Measurements from ENCODE around the gene ZNF530.

DNA sequence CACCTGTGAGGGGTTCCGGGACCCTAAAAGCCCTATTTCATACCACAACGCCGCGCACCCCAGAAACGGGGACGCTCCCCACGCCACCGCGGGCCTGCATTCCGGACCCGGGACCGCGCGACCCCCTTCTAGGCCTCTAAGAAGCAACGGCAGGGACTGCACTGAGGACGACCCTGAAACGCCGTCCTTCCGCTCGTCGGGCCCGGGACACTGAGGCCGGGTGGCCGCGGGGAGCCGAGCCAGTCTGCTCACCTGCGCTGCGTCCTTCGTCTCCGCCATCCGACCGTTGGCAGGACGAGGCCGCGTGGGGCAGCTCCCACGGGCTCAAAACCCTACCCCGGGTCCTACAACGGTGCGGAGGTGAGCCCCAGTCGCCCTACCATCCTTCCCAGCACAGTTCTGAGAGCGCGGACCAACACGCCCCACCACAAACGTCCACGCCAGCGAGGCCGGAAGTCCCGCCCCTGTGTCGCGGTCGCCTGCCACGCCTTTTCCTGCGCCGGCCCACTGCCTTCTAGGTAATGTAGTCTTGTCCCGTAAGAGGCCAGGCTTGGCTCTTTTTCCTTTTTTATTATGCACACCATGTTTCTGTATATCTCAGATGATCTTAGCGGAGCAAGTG, 40.2 kb upstream of the ZNF530 start, which contains the start of gene ZNF550:
- TF ChIP-seq CTCF (IDR thresholded peaks at IDR 0.05 in 2 of 3, conservative IDR thresholded peaks at IDR 0.05 in 1 of 3; ENCODE audit: borderline replicate concordance in 1 of 3, insufficient read depth in 1 of 3, low read depth in 2 of 3, low read length in 2 of 3) (no peak), RAD21 (IDR thresholded peaks at IDR 0.05; ENCODE audit: low read depth) (no peak), YY1 (IDR thresholded peaks at IDR 0.05; ENCODE audit: extremely low read depth, insufficient replicate concordance, low read depth, low read length) (no peak), POLR2AphosphoS5 (IDR thresholded peaks at IDR 0.05; ENCODE audit: low read depth, low read length) (peak; percentile 35; the same call in 1 of the 2 replicates), POLR2A (IDR thresholded peaks at IDR 0.05; ENCODE audit: borderline replicate concordance, extremely low read depth, insufficient read depth, insufficient read length) (no peak), CBX3 (IDR thresholded peaks at IDR 0.05; ENCODE audit: low read depth) (no peak), EGR1 (IDR thresholded peaks at IDR 0.05; ENCODE audit: low read depth) (no peak), EZH2 (IDR thresholded peaks at IDR 0.05) (no peak), EZH2phosphoT487 (IDR thresholded peaks at IDR 0.05; ENCODE audit: borderline replicate concordance) (no peak), MAX (IDR thresholded peaks at IDR 0.05) (no peak), SP1 (IDR thresholded peaks at IDR 0.05; ENCODE audit: low read depth) (no peak), ATF3 (IDR thresholded peaks at IDR 0.05) (no peak), ZNF274 (IDR thresholded peaks at IDR 0.05; ENCODE audit: low read depth, low read length) (no peak)

All from HCT116 (cell line).